HEK293T (cell line): Measurements from ENCODE around the gene FZD4.

Experiments used
- CTBP1 ChIP-seq: fragments of 450-650 bp; IDR thresholded peaks from 2 replicates; pipeline ENCODE4 v1.6.1; 2016; ENCODE audit warnings: borderline replicate concordance
- ELF4 ChIP-seq: fragments of 450-650 bp; IDR thresholded peaks from 2 replicates; pipeline ENCODE4 v1.6.1; 2017; ENCODE audit warnings: antibody characterized with exemption
- FOXM1 ChIP-seq: fragments of 450-650 bp; IDR thresholded peaks from 2 replicates; pipeline ENCODE4 v1.6.1; 2017; ENCODE audit warnings: mild to moderate bottlenecking, borderline replicate concordance
- L3MBTL2 ChIP-seq: fragments of 450-650 bp; conservative IDR thresholded peaks from 2 replicates; pipeline ENCODE4 v1.6.1; 2016; ENCODE audit warnings: mild to moderate bottlenecking
- LEF1 ChIP-seq: fragments of 450-650 bp; IDR thresholded peaks from 2 replicates; pipeline ENCODE4 v1.6.1; 2017; ENCODE audit warnings: mild to moderate bottlenecking, borderline replicate concordance
- NFRKB ChIP-seq: fragments of 450-650 bp; IDR thresholded peaks from 2 replicates; pipeline ENCODE4 v1.6.1; 2016; ENCODE audit warnings: mild to moderate bottlenecking, moderate library complexity
- SP1 ChIP-seq: fragments of 450-650 bp; IDR thresholded peaks from 2 replicates; pipeline ENCODE4 v1.6.1; 2017

GRCh38 chr11:86918973-86919372 is 36.2 kb downstream of the FZD4 start:
- TF ChIP-seq SP1 (no peak), LEF1 (no peak), L3MBTL2 (no peak), ELF4 (no peak), NFRKB (no peak), FOXM1 (no peak), CTBP1 (no peak)
